Neural cell (in vitro differentiated cells): ENCODE measurements around the gene SBK3. TPM values are rescaled to one million over a fixed set of nuclear protein-coding genes. Genes with fewer than 3 reads are reported as not detected.

Experiments
- H2AFZ ChIP-seq: fragments of 200-600, 300-800 bp; sonication (generic), shearing (Covaris generic); 2 replicates; pipeline ENCODE4 v1.6.0; 2014; ENCODE audit warnings: low read depth, mild to moderate bottlenecking, antibody characterized with exemption, low read length, moderate library complexity
- H3F3A ChIP-seq: fragments of 200-600 bp; shearing (Covaris generic); 2 replicates; pipeline ENCODE4 v1.6.1; 2016; ENCODE audit warnings: mild to moderate bottlenecking, moderate library complexity, mixed read lengths, antibody characterized with exemption, low read length; ENCODE audit not compliant: insufficient read depth, poor library complexity, severe bottlenecking
- H3K27ac ChIP-seq: fragments of 200-600, 300-800 bp; sonication (generic), shearing (Covaris generic); 2 replicates; pipeline ENCODE4 v1.5.1; 2014; ENCODE audit warnings: mild to moderate bottlenecking, low read length, moderate library complexity
- H3K27me3 ChIP-seq: fragments of 300-800, 200-600 bp; sonication (generic), shearing (Covaris generic); 2 replicates; pipeline ENCODE4 v1.6.0; 2014; ENCODE audit warnings: mild to moderate bottlenecking, low read depth, low read length, moderate library complexity; ENCODE audit not compliant: insufficient read depth
- H3K36me3 ChIP-seq: fragments of 300-800, 200-600 bp; sonication (generic), shearing (Covaris generic); 2 replicates; pipeline ENCODE4 v1.5.1; 2014; ENCODE audit warnings: mild to moderate bottlenecking, antibody characterized with exemption, low read length, moderate library complexity; ENCODE audit not compliant: insufficient read depth
- H3K4me2 ChIP-seq: fragments of 300-800, 200-600 bp; sonication (generic), shearing (Covaris generic); 2 replicates; pipeline ENCODE4 v1.6.0; 2014; ENCODE audit warnings: mild to moderate bottlenecking, low read length
- H3K4me3 ChIP-seq: fragments of 300-800, 200-600 bp; sonication (generic), shearing (Covaris generic); 2 replicates; pipeline ENCODE4 v1.5.1; 2014; ENCODE audit warnings: mild to moderate bottlenecking, low read length, moderate library complexity
- H3K79me2 ChIP-seq: fragments of 200-600 bp; shearing (Covaris generic); replicated peaks from 2 replicates; pipeline ENCODE4 v1.6.0; 2014; ENCODE audit warnings: mild to moderate bottlenecking, low read length, moderate library complexity; ENCODE audit not compliant: insufficient read depth
- H3K9ac ChIP-seq: fragments of 300-800, 200-600 bp; sonication (generic), shearing (Covaris generic); 2 replicates; pipeline ENCODE4 v1.6.1; 2016; ENCODE audit warnings: mild to moderate bottlenecking, low read length, mixed read lengths
- H3K9me2 ChIP-seq: fragments of 200-600 bp; shearing (Covaris generic); 2 replicates; pipeline ENCODE4 v1.6.1; 2016; ENCODE audit warnings: mild to moderate bottlenecking, low read length, mixed read lengths; ENCODE audit not compliant: insufficient read depth
- H3K9me3 ChIP-seq: fragments of 200-600, 300-800 bp; sonication (generic), shearing (Covaris generic); 2 replicates; pipeline ENCODE4 v1.6.1; 2016; ENCODE audit warnings: mild to moderate bottlenecking, mixed run types, low read length, moderate library complexity, mixed read lengths
- H4K20me1 ChIP-seq: fragments of 200-600 bp; shearing (Covaris generic); 2 replicates; pipeline ENCODE4 v1.6.1; 2016; ENCODE audit warnings: mild to moderate bottlenecking, mixed run types; ENCODE audit not compliant: insufficient read depth
- EP300 ChIP-seq: fragments of 450-650 bp; conservative IDR thresholded peaks from 2 replicates; pipeline ENCODE4 v1.6.1; 2014; ENCODE audit warnings: antibody characterized with exemption, mild to moderate bottlenecking, moderate library complexity; ENCODE audit not compliant: poor library complexity, severe bottlenecking
- EZH2 ChIP-seq: fragments of 200-600, 300-800 bp; shearing (Covaris generic), sonication (generic); IDR thresholded peaks from 2 replicates; pipeline ENCODE4 v1.6.1; 2014; ENCODE audit warnings: antibody characterized with exemption, low read length, borderline replicate concordance, mild to moderate bottlenecking; ENCODE audit not compliant: insufficient read depth, poor library complexity, severe bottlenecking
- MXI1 ChIP-seq: fragments of 450-650 bp; conservative IDR thresholded peaks from 2 replicates; pipeline ENCODE4 v1.6.1; 2014; ENCODE audit warnings: antibody characterized with exemption, mild to moderate bottlenecking; ENCODE audit not compliant: poor library complexity, severe bottlenecking
- POLR2AphosphoS5 ChIP-seq: IDR thresholded peaks from 2 replicates; pipeline ENCODE4 v1.6.1; 2012
- RAD21 ChIP-seq: fragments of 450-650 bp; conservative IDR thresholded peaks from 2 replicates; pipeline ENCODE4 v1.6.1; 2014; ENCODE audit warnings: antibody characterized with exemption, mild to moderate bottlenecking, moderate library complexity
- SMC3 ChIP-seq: fragments of 450-650 bp; conservative IDR thresholded peaks from 2 replicates; pipeline ENCODE4 v1.6.1; 2014; ENCODE audit warnings: antibody characterized with exemption, mild to moderate bottlenecking, moderate library complexity; ENCODE audit not compliant: poor library complexity
- TAF1 ChIP-seq: IDR thresholded peaks from 2 replicates; pipeline ENCODE4 v1.6.1; 2012; ENCODE audit warnings: low read depth
- polyA plus RNA-seq: library from polyadenylated mRNA; depleted of rRNA; stranded (reverse); fragments of >200 nt; gene quantifications from 2 replicates; pipeline ENCODE4 v1.2.3, GENCODE V29; 2014
- TF ChIP-seq, protein P1 (sequence below): IDR thresholded peaks from 2 replicates; pipeline ENCODE4 v1.6.1; 2012; ENCODE audit warnings: borderline replicate concordance
- TF ChIP-seq, protein P2 (sequence below): fragments of 450-650 bp; IDR thresholded peaks from 2 replicates; pipeline ENCODE4 v1.5.1; 2014; ENCODE audit warnings: antibody characterized with exemption, mild to moderate bottlenecking, moderate library complexity; ENCODE audit not compliant: poor library complexity, severe bottlenecking

The SBK3 gene
- polyA plus RNA-seq, 1 donor from 2014 or later = not detected

DNA sequence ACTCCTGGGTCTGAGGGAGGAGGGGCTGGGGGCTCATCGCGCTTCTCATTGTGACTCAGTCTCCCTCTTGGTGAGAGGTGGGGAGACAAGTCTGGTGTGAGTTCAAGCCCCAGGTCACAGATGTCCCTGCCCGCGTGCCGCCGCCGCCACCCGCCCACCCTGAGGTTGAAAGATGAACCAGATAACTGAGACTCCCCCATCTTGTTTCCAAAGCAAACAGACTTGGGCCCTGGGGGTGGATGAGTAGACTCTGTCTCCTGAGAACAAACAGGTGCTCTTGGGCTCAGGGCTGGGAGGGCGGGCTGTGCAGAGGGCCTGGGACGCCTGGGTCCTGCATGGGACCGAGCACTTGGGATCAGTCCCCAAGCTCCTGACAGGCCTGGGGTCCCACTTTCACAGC lies 9.0 kb downstream of the SBK3 start:
- Histone ChIP-seq H3K27ac (no peak overlapping the region), H2AFZ (no peak overlapping the region), H3K36me3 (no peaks in the 10 kb centered on the region), H4K20me1 (no peaks in the 10 kb centered on the region), H3K9ac (no peak overlapping the region), H3F3A (no peaks in the 10 kb centered on the region), H3K79me2 (no peaks in the 10 kb centered on the region), H3K4me3 (no peak overlapping the region), H3K9me2 (no peaks in the 10 kb centered on the region), H3K9me3 (no peaks in the 10 kb centered on the region), H3K4me2 (no peak overlapping the region), H3K27me3 (no peaks in the 10 kb centered on the region)
- TF ChIP-seq EP300 = no peak
- no peak for TF ChIP-seq SMC3
- TF ChIP-seq, protein P1, sequence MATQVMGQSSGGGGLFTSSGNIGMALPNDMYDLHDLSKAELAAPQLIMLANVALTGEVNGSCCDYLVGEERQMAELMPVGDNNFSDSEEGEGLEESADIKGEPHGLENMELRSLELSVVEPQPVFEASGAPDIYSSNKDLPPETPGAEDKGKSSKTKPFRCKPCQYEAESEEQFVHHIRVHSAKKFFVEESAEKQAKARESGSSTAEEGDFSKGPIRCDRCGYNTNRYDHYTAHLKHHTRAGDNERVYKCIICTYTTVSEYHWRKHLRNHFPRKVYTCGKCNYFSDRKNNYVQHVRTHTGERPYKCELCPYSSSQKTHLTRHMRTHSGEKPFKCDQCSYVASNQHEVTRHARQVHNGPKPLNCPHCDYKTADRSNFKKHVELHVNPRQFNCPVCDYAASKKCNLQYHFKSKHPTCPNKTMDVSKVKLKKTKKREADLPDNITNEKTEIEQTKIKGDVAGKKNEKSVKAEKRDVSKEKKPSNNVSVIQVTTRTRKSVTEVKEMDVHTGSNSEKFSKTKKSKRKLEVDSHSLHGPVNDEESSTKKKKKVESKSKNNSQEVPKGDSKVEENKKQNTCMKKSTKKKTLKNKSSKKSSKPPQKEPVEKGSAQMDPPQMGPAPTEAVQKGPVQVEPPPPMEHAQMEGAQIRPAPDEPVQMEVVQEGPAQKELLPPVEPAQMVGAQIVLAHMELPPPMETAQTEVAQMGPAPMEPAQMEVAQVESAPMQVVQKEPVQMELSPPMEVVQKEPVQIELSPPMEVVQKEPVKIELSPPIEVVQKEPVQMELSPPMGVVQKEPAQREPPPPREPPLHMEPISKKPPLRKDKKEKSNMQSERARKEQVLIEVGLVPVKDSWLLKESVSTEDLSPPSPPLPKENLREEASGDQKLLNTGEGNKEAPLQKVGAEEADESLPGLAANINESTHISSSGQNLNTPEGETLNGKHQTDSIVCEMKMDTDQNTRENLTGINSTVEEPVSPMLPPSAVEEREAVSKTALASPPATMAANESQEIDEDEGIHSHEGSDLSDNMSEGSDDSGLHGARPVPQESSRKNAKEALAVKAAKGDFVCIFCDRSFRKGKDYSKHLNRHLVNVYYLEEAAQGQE = no peak
- no peak for TF ChIP-seq POLR2AphosphoS5
- TF ChIP-seq, protein P2, sequence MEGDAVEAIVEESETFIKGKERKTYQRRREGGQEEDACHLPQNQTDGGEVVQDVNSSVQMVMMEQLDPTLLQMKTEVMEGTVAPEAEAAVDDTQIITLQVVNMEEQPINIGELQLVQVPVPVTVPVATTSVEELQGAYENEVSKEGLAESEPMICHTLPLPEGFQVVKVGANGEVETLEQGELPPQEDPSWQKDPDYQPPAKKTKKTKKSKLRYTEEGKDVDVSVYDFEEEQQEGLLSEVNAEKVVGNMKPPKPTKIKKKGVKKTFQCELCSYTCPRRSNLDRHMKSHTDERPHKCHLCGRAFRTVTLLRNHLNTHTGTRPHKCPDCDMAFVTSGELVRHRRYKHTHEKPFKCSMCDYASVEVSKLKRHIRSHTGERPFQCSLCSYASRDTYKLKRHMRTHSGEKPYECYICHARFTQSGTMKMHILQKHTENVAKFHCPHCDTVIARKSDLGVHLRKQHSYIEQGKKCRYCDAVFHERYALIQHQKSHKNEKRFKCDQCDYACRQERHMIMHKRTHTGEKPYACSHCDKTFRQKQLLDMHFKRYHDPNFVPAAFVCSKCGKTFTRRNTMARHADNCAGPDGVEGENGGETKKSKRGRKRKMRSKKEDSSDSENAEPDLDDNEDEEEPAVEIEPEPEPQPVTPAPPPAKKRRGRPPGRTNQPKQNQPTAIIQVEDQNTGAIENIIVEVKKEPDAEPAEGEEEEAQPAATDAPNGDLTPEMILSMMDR = no peak
- no peak for TF ChIP-seq RAD21
- no peak for TF ChIP-seq TAF1
- no peak for TF ChIP-seq MXI1
- TF ChIP-seq EZH2 = no peak

DNA sequence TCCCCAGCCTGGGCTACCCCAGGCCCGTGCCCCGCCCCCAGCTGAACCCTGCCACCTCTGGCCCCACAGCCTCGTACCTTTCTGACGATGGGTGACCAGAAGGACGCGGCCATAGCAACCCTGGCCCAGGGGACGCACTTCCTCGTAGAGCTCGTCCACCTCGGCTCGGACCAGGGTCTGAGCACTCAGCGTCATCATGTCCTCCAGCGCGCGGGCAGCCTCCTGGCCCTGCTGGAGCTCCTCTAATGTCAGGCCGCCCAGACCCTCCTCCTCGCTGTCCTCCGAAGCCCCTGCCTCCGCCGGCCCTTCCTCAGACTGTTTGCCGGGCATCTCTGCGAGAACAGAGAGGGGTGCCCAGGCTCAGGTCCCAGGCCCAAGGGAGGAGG lies 9.4 kb downstream of the SBK3 start:
- H3K36me3 ChIP-seq = no peaks in the 10 kb centered on the region
- H3K4me3 ChIP-seq = no peak overlapping the region
- H4K20me1 ChIP-seq = no peaks in the 10 kb centered on the region
- H3K9ac ChIP-seq = no peak overlapping the region
- H3K9me2 ChIP-seq = no peaks in the 10 kb centered on the region
- H3K4me2 ChIP-seq = no peak overlapping the region
- H3K27me3 ChIP-seq = no peaks in the 10 kb centered on the region
- no peak overlapping the region for H3K27ac ChIP-seq
- H3K9me3 ChIP-seq = no peaks in the 10 kb centered on the region
- TF ChIP-seq EZH2 = no peak
- TF ChIP-seq POLR2AphosphoS5 = no peak
- no peaks in the 10 kb centered on the region for H3K79me2 ChIP-seq
- H3F3A ChIP-seq = no peaks in the 10 kb centered on the region
- no peak overlapping the region for H2AFZ ChIP-seq
